ENCODE measurements around the gene ARHGAP8. TPM values are rescaled to one million over a fixed set of nuclear protein-coding genes. Genes with fewer than 3 reads are reported as not detected.

ARHGAP8 gene
- total RNA-seq, 4 donors from 2014 or later: 14.9 to 38.8 (median 18.3) TPM

- no peak overlapping the region for H3K27ac ChIP-seq
- peaks cover 0 to 53% (median 0%) of the 10 kb centered on the region in 3 donors for H3K36me3 ChIP-seq
- no peaks in the 10 kb centered on the region for H3K9me3 ChIP-seq
- no peaks in the 10 kb centered on the region for H3K27me3 ChIP-seq
- no peak for DNase-seq
- TF ChIP-seq, protein P1, sequence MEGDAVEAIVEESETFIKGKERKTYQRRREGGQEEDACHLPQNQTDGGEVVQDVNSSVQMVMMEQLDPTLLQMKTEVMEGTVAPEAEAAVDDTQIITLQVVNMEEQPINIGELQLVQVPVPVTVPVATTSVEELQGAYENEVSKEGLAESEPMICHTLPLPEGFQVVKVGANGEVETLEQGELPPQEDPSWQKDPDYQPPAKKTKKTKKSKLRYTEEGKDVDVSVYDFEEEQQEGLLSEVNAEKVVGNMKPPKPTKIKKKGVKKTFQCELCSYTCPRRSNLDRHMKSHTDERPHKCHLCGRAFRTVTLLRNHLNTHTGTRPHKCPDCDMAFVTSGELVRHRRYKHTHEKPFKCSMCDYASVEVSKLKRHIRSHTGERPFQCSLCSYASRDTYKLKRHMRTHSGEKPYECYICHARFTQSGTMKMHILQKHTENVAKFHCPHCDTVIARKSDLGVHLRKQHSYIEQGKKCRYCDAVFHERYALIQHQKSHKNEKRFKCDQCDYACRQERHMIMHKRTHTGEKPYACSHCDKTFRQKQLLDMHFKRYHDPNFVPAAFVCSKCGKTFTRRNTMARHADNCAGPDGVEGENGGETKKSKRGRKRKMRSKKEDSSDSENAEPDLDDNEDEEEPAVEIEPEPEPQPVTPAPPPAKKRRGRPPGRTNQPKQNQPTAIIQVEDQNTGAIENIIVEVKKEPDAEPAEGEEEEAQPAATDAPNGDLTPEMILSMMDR (IDR thresholded peaks at IDR 0.05): no peak
- no peak for TF ChIP-seq POLR2A (IDR thresholded peaks at IDR 0.05)
- H3K4me1 ChIP-seq: peaks cover 0 to 22% (median 0%) of the 10 kb centered on the region in 4 donors
- no peak overlapping the region for H3K4me3 ChIP-seq
Measured at GRCh38 chr22:44724859-44725258, 27.5 kb upstream of the ARHGAP8 start.

DNA sequence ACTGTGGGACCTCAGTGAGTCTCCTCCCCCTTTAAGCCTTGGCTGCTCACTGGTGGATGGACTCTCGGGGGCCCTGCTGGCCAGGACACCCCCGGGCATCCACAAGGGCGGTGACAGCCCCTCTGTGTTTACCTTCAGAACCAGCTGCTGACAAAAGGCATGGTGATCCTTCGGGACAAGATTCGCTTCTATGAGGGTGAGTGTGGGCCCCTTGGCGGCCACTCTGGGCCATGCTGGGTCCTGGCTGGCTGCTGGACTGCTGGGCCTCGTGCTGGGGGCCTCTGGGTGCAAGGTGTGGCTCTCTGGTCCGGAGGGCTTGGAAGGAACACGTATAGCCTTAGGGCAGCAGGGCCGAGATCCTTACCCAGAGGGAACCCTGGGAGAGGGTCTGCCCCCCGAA lies 25.9 kb upstream of the ARHGAP8 start:
- H3K36me3 ChIP-seq: peaks cover 0 to 50% (median 0%) of the 10 kb centered on the region in 3 donors

DNA sequence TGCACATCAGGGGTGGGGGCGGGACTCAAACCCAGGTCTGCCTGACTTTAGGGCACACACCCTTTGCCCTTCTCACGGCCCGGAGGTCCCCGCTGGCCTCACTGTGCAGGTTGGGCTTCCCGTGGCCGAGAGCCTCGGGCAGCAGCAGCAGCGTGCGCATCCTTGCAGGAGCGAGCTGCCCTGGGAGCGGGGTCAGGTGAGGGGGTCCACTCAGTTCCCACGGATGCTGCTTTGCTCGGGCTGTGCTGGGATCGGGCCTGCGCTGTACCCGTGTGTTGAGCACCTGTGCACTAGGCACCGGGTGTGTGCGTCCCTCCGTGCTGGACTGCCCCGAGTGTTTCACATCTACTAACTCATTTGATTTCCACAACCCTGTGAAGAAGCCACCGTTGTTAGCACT lies 25.2 kb upstream of the ARHGAP8 start:
- Histone ChIP-seq H3K27ac (no peak overlapping the region), H3K4me3 (no peak overlapping the region), H3K27me3 (no peaks in the 10 kb centered on the region), H3K4me1 (peaks cover 0 to 19% (median 0%) of the 10 kb centered on the region in 4 donors), H3K36me3 (peaks cover 0 to 55% (median 0%) of the 10 kb centered on the region in 3 donors), H3K9me3 (no peaks in the 10 kb centered on the region)
- TF ChIP-seq POLR2A (IDR thresholded peaks at IDR 0.05): no peak
- TF ChIP-seq, protein P1 (IDR thresholded peaks at IDR 0.05): no peak
- no peak for DNase-seq

More for the DNA sequence above, 25.9 kb upstream of the ARHGAP8 start:
- Histone ChIP-seq H3K4me1 (peaks cover 0 to 19% (median 0%) of the 10 kb centered on the region in 4 donors), H3K27me3 (no peaks in the 10 kb centered on the region), H3K27ac (no peak overlapping the region), H3K4me3 (no peak overlapping the region), H3K9me3 (no peaks in the 10 kb centered on the region)
- DNase-seq: no peak
- TF ChIP-seq, protein P1 (IDR thresholded peaks at IDR 0.05): no peak
- no peak for TF ChIP-seq POLR2A (IDR thresholded peaks at IDR 0.05)

DNA sequence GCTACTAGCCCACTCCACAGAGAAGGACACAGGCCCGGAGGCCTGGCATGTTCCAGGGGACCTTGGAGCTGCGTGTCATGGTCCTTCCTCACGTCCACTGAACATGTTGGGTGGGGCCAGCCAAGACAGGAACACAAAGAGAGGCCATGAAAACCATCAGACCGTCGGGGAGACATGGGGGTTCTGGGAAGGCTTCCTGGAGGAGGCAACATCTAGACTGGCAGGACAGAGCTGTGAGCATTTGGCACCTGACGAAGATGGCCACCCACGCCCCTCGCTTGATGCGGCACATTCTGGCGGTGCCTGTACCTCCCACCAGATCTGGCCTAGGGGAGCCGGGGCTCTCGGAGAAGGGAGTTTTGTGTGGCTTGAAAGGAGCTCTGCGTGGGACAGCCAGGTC lies 24.7 kb upstream of the ARHGAP8 start:
- TF ChIP-seq, protein P1 (IDR thresholded peaks at IDR 0.05): no peak
- no peak for TF ChIP-seq POLR2A (IDR thresholded peaks at IDR 0.05)
- Histone ChIP-seq H3K27me3 (no peaks in the 10 kb centered on the region), H3K36me3 (peaks cover 0 to 54% (median 0%) of the 10 kb centered on the region in 3 donors), H3K27ac (no peak overlapping the region), H3K4me3 (no peak overlapping the region), H3K9me3 (no peaks in the 10 kb centered on the region), H3K4me1 (peaks cover 0 to 19% (median 0%) of the 10 kb centered on the region in 4 donors)
- DNase-seq: no peak

DNA sequence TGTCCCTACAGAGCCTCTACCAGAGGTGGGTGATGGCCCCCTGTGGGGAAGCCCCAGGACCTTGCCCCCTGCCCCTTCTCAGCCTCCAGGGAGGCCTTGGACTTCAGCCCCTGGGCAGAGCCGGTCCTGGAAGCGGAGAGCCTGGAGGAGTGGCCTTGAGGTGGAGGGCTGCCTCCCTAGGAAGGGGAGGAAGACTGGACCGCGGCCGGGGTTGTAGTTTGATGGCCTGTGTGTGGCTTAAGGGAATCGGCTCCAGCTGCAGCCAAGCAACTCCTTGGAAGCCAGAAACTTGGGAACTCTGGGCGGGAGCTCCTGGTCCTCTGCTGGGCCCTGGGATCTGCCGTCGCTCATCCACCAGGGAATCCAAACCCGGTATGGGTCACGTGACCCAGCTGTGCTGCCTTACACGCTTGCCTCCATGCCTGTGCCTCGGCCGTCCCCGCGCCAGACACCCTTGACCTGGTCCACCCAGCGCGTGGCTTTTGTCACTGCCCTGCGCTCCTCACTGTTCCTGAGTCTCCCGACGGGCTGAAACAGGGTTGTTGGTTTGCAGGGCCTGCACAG lies 23.5 kb upstream of the ARHGAP8 start:
- peaks cover 0 to 52% (median 0%) of the 10 kb centered on the region in 3 donors for H3K36me3 ChIP-seq
- no peaks in the 10 kb centered on the region for H3K9me3 ChIP-seq
- no peak for DNase-seq
- H3K27ac ChIP-seq: peak overlapping the region in 3 of 4 donors; percentile 38 to 71 (median 40)
- no peaks in the 10 kb centered on the region for H3K27me3 ChIP-seq
- no peak overlapping the region for H3K4me3 ChIP-seq
- no peak for TF ChIP-seq POLR2A (IDR thresholded peaks at IDR 0.05)
- TF ChIP-seq, protein P1 (IDR thresholded peaks at IDR 0.05): no peak
- peaks cover 0 to 19% (median 0%) of the 10 kb centered on the region in 4 donors for H3K4me1 ChIP-seq
